Ectodermal cell (in vitro differentiated cells): ENCODE measurements around the gene C7orf57.
A peak's percentile ranks its signal among the peaks of the same experiment; 100 is the strongest.
"Not testable (repeated sequence)": the region's sequence is repeated elsewhere in the genome, so short reads cannot be mapped to it uniquely, and the experiment has no call there.

ENCODE experiments used
- H3K27ac ChIP-seq: 2 replicates; pipeline ENCODE4 v1.7.0; 2013; ENCODE audit warnings: mild to moderate bottlenecking, low read depth, low read length; ENCODE audit not compliant: insufficient read depth, poor library complexity, severe bottlenecking
- H3K27me3 ChIP-seq: 2 replicates; pipeline ENCODE4 v1.7.0; 2013; ENCODE audit warnings: mild to moderate bottlenecking, low read length; ENCODE audit not compliant: insufficient read depth, control insufficient read depth, poor library complexity, severe bottlenecking
- H3K36me3 ChIP-seq: one replicate; pipeline ENCODE4 v1.7.0; 2013; ENCODE audit warnings: low read length; ENCODE audit not compliant: control insufficient read depth, insufficient read depth
- H3K4me1 ChIP-seq: one replicate; pipeline ENCODE4 v1.7.0; 2013; ENCODE audit warnings: low read length; ENCODE audit not compliant: control insufficient read depth, insufficient read depth
- H3K4me3 ChIP-seq: 2 replicates; pipeline ENCODE4 v1.7.0; 2013; ENCODE audit warnings: low read depth, low read length, control low read depth; ENCODE audit not compliant: insufficient read depth
- H3K9me3 ChIP-seq: 2 replicates; pipeline ENCODE4 v1.7.0; 2013; ENCODE audit warnings: mild to moderate bottlenecking, low read length, moderate library complexity; ENCODE audit not compliant: control insufficient read depth
- WGBS, 2 experiments: methylation state at CpG; one replicate each; pipeline ENCODE4 v1.1.7; 2013; ENCODE audit warnings: missing lambda C conversion rate in 2 of 2; 5-methylcytosine and 5-hydroxymethylcytosine counted together

The C7orf57 gene

DNA sequence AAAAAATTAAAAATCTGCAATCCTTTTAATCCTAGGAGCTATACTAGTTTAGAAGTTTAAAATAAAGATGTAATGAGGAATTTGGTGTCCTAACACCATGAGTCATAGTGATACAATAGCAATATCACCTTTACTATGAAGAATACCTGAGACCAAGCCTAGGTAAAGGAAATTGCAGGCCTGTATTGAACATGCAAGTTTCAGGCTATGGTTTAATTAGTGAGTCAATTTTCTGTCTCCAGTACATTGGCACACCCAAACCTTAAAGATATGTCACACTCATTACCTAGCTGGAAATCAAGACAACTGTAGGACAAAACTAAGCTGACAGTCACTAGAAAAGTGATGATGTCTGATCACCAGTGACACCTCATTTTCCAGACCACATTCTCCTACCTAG lies 47.0 kb downstream of the C7orf57 start:
- H3K36me3 ChIP-seq, H3K27ac ChIP-seq, H3K4me3 ChIP-seq, H3K27me3 ChIP-seq, H3K9me3 ChIP-seq, H3K4me1 ChIP-seq: not testable (repeated sequence)

DNA sequence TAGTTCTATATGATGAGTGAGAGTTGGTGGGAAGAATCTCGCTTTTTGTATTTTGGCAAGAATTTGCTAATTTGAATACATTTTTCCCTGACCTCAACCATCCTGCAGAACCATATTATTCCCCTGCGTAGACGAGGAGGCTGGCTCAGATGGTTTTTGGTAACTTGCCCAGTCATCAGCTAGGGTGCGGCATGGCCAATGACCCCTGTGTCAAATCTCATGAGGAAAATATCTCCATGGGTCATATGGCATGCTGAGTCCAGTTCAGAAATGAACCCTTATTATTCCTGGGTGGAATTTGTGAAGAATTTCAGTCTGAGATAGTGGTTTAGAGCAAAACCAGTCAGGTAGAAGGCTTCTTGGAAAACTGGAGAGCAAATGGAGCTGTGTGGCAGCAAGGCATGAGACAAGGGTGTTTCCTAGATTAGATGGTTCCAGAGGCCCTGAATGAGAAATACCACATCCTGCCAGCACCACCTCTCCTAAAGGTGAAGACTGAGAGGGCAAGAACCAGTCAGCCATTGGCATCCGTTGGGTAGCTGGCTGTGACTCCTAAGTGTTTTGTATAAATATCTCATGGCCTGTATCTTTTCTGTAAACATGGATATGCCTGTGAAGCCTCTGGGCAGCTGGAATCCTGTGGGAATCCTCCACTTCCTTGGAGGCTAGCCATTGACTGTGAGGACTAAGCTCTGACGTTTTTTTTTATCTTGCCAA lies 47.9 kb downstream of the C7orf57 start:
- Histone ChIP-seq H3K4me1 (no peaks in the 10 kb centered on the region), H3K27ac (no peak overlapping the region), H3K27me3 (no peaks in the 10 kb centered on the region), H3K9me3 (no peaks in the 10 kb centered on the region), H3K4me3 (no peak overlapping the region), H3K36me3 (no peaks in the 10 kb centered on the region)
- WGBS, 2 experiments, result 87 to 93% methylated on average over 5 to 6 of the region's 6 CpGs

GRCh38 chr7:48084727-48085432 lies 49.5 kb downstream of the C7orf57 start:
- peaks cover 8% of the 10 kb centered on the region for H3K27me3 ChIP-seq
- no peaks in the 10 kb centered on the region for H3K36me3 ChIP-seq
- no peaks in the 10 kb centered on the region for H3K9me3 ChIP-seq
- no peak overlapping the region for H3K27ac ChIP-seq
- no peak overlapping the region for H3K4me3 ChIP-seq
- 82 to 92% methylated on average over 9 of the region's 9 CpGs for WGBS, 2 experiments
- H3K4me1 ChIP-seq, result peaks cover under 1% of the 10 kb centered on the region

- WGBS, 2 experiments, result 89 to 93% methylated on average over 1 of the region's 1 CpG
These were observed 50.1 kb downstream of the C7orf57 start for GRCh38 chr7:48085433-48085791.

DNA sequence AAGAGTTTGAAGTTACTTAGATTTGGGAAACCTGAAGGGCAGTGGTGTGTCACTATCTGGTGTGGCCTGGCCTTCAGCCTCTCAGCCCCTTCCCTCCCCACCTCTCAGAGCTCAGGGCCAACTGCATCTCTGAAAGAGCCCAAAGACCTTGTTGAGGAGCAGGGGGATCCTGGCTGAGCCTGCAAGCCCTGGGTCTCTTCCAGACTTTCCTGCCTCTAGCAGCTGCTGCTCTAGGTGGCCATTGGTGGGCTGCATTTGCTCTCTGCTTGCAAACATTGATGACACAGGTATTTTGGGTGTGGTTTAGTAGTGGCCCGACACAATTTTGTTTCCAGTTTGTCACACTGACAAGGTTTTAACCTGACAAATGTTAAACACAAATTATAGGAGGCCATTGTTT lies 50.6 kb downstream of the C7orf57 start:
- H3K4me1 ChIP-seq, result peaks cover 10% of the 10 kb centered on the region
- 86 to 91% methylated on average over 1 of the region's 1 CpG for WGBS, 2 experiments
- no peaks in the 10 kb centered on the region for H3K36me3 ChIP-seq
- no peak overlapping the region for H3K27ac ChIP-seq
- H3K4me3 ChIP-seq, result no peak overlapping the region
- no peaks in the 10 kb centered on the region for H3K9me3 ChIP-seq
- H3K27me3 ChIP-seq, result peaks cover 16% of the 10 kb centered on the region

More at GRCh38 chr7:48085433-48085791, 50.1 kb downstream of the C7orf57 start:
- Histone ChIP-seq H3K4me3 (no peak overlapping the region), H3K27me3 (peaks cover 13% of the 10 kb centered on the region), H3K36me3 (no peaks in the 10 kb centered on the region), H3K4me1 (peaks cover 5% of the 10 kb centered on the region), H3K9me3 (no peaks in the 10 kb centered on the region), H3K27ac (no peak overlapping the region)

DNA sequence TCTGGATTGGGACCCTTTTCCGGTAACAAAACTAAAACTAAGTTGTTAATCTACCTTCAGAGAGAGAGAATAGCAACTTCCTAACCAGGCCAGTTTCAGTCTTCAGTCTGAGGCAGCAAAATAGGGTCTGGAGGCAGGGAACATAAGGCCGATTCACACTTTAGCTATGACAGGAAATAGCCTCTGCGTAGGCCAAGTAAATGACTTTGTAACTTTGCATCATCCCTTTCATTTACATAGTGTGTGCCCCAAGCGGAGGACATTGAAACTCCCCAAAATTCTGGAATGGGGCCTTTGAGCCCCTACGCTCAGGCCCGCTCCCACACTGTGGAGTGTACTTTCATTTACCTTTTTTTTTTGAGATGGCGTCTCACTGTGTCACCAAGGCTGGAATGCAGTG lies 52.0 kb downstream of the C7orf57 start:
- Histone ChIP-seq H3K36me3 (no peaks in the 10 kb centered on the region), H3K4me1 (peaks cover 14% of the 10 kb centered on the region), H3K27ac (no peak overlapping the region), H3K27me3 (peaks cover 16% of the 10 kb centered on the region), H3K9me3 (no peaks in the 10 kb centered on the region), H3K4me3 (no peak overlapping the region)
- 95% methylated on average over 7 of the region's 7 CpGs for WGBS, 2 experiments

DNA sequence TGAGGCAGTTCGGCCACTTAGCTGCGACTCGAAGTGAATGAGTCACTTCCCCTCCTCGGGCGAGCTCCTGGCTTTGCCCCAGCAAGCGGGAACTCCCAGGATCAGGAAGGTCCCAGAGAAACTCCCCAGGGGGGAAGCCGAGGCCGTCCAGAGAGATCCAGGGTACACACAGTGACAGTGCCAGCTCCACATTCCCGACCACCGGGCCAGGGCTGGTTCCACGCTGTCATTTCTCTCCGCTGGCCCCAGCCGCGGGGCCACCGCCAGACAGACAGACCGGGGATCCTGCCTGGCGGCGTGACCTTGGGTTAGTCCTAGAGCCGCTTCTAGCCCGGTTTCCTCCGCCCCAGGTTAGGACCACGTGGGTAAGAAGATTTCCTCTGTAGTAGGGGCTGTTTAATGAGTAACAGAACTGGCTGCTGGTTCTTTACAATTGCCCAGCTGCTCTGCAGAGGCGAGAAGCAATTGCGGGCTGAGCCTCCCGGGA lies 53.3 kb downstream of the C7orf57 start:
- Histone ChIP-seq H3K27me3 (peaks cover 16% of the 10 kb centered on the region), H3K36me3 (no peaks in the 10 kb centered on the region), H3K9me3 (no peaks in the 10 kb centered on the region), H3K4me3 (peak overlapping the region; percentile 67), H3K4me1 (peaks cover 14% of the 10 kb centered on the region), H3K27ac (peak overlapping the region; percentile 64)
- 0 to 1% methylated on average over 25 of the region's 25 CpGs for WGBS, 2 experiments

GRCh38 chr7:48089046-48090003 lies 54.0 kb downstream of the C7orf57 start, which contains the start of gene UPP1:
Gene UPP1, plus strand, starts transcription at chr7:48089265. Its CDS starts 5,519 bp downstream, at chr7:48094784.
- 0% methylated on average over 96 of the region's 96 CpGs for WGBS, 2 experiments
- no peaks in the 10 kb centered on the region for H3K36me3 ChIP-seq
- peak within 1 kb of the TSS; percentile 67 for H3K4me3 ChIP-seq
- peaks cover 16% of the 10 kb centered on the region for H3K27me3 ChIP-seq
- peaks cover 14% of the 10 kb centered on the region for H3K4me1 ChIP-seq
- H3K27ac ChIP-seq, result peak within 1 kb of the TSS; percentile 64
- H3K9me3 ChIP-seq, result no peaks in the 10 kb centered on the region

DNA sequence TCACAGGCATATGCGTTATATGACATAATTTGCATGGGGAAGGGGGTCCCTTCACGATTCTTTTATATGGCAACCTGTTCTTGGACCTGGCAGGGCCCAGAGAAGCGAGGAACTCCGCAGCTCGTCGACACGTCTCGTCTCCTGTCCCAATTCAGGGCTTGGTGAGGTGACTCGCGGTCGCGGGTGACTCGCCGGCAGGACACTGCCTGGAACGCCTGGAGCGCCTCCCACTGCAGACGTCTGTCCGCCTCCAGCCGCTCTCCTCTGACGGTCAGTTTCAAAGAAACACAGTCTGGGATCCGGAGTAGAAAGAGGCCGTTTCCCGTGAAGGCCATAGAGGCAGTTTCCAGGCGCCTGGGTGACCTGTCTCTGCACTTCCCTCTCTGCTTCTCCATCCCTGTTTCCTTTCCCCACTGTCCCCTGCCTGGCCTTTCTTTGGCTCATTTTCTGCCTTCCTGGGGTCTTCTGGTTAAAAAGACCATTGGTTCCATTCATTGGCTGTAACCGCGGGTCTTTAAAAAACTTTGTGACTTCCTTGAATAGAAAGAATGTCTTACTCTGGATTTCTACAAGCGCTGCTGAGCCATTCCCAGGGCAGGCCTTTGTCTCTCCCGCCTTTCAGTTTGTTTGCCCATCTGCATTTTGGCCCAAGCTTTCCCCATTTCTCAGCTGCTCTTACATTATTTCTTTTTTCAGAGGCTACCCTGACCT lies 54.9 kb downstream of the C7orf57 start:
- Histone ChIP-seq H3K27ac (no peak overlapping the region), H3K36me3 (no peaks in the 10 kb centered on the region), H3K27me3 (peaks cover 16% of the 10 kb centered on the region), H3K4me1 (peaks cover 14% of the 10 kb centered on the region), H3K9me3 (no peaks in the 10 kb centered on the region), H3K4me3 (peak overlapping the region; percentile 67)
- WGBS, 2 experiments, result 1% methylated on average over 28 of the region's 28 CpGs
